Tibial nerve (tissue), 3 donors: ENCODE measurements around the gene ZNRF1.

Experiments used
- CTCF ChIP-seq, 5 experiments: fragments of 200-600 bp in 3 of 5; fragments of 450-650 bp in 2 of 5; sonication (generic) in 3 of 5; IDR thresholded peaks; one replicate each; pipeline ENCODE4 v1.5.1; 2016 to 2019; ENCODE audit warnings: antibody characterized with exemption in 5 of 5, mild to moderate bottlenecking in 3 of 5, moderate library complexity in 2 of 5
- POLR2A ChIP-seq, 2 donors: fragments of 450-650 bp; IDR thresholded peaks; one replicate each; pipeline ENCODE4 v1.6.1; 2017; ENCODE audit warnings: antibody characterized with exemption in 2 of 2, mild to moderate bottlenecking in 2 of 2, moderate library complexity in 2 of 2

- TF ChIP-seq CTCF (IDR thresholded peaks at IDR 0.05) (no peak), POLR2A (IDR thresholded peaks at IDR 0.05) (no peak)
Observed at GRCh38 chr16:74954763-74955162, 44.1 kb upstream of the ZNRF1 start.
